ENCODE data around the gene CLRN2.
"Not testable (repeated sequence)": the region's sequence is repeated elsewhere in the genome, so short reads cannot be mapped to it uniquely, and the experiment has no call there.

Gene CLRN2

DNA sequence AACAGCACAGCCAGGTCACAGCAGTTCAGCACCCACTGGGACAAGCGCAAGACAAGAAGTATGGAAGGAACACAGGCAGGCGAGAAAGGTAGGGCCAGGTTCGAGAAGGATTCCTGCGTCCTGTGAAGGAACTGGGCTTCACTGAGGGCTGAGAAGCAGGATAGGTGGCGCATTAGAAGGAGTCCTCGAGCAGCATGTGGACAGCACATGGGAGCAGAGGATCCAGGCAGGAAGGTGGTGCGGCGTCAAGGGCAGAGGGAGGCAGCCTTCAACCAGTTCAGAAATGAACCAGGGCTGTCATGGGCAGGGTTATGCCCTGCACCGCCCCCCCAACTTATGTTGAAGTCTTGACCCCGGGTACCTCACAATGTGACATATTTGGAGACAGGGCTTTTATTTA is 31.3 kb downstream of the CLRN2 start:
- DNase-seq, result no peak

DNA sequence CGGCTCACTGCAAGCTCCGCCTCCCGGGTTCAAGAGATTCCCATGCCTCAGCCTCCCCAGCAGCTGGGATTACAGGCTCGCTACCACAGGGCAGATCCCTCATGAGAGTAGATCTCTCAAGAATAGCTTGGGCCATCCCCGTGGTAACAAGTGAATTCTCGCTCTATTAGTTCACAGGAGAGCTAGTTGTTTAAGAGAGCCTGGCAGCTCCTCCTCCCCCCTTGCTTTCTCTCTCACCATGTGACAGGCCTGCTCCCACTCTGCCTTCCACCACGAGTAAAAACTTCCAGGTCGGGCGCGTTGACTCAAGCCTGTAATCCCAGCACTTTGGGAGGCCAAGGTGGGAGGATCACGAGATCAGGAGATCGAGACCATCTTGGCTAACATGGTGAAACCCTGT is 31.7 kb downstream of the CLRN2 start:
- DNase-seq, result no peak

- no peak for DNase-seq
These were observed 35.6 kb downstream of the CLRN2 start for GRCh38 chr4:17550549-17550948.

DNA sequence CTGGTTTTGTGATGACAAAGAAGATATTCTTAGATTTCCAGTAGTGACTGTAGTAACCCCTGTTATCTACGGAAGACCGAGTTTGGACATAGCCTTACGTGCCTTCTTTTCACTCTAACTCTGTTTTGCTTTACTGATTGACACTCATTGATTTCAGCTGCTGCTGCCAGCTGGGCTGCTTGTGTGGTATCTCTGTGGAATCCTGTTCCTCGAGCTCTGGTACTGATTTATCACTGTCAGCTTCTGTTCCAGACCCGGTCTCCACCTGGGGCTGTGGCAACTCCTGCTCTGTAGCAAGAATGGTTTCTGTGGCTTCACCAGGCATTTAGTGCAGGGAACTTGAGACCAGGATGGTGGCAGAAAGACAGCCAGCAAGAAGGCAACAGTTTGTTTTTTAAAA is 37.5 kb downstream of the CLRN2 start:
- DNase-seq, result no peak

DNA sequence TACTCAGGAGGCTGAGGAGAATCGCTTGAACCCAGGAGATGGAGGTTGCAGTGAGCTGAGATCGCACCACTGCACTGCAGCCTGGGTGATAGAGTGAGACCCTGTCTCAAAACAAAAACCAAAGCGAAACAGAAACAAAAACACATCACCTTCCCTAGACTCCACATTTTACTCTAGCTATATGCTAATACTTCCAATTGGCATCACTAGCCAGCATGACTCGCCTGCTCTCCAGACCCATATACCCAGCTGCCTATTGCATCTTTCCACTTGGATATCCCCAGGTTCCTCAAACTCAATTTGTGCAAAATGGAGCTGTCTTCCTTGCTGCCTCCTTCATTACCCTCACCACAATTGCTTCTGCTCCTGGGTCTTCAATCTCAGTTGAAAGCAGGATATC is 39.6 kb downstream of the CLRN2 start:
- DNase-seq, result no peak

- no peak for DNase-seq
These were observed 41.5 kb downstream of the CLRN2 start for GRCh38 chr4:17556498-17556897.

GRCh38 chr4:17557880-17558279 is 42.9 kb downstream of the CLRN2 start:
- no peak for DNase-seq

DNA sequence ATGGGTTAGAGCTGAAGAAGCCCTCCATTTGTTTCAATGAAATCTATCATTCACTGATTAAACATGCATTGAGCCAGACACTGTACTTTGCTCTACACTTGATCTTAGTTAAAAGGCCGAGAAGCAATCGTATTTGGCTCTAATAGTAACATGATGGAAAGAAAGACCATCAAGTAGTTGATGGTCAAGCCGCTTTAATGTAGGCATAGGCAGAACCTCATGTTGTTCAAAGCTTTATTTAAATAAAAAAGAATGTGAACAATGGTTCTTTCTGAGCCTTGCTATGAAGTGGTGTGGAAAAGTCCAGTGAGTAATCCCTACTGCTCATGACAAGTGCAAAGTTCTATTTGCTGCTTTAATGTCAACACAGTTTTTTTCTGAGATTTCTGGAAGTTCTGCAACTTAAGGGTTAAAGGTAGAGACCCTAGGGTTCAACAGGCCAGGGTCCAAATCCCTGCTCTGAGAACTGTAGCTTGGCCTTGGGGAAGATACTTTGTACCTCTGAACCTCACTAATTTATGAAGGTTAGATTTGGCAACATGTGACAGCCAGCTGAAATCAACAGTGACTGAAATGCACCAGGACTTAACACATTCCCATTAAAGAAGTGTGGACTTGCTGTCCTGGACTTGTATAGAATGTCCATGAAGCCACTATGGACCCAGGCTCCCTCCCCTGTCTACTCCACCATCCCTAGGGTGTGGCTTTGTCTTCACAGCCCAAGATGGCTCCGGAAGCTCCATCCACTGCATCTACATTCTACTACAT is 44.2 kb downstream of the CLRN2 start:
- DNase-seq, result no peak

GRCh38 chr4:17559709-17560048 is 44.7 kb downstream of the CLRN2 start:
- DNase-seq, result no peak

DNA sequence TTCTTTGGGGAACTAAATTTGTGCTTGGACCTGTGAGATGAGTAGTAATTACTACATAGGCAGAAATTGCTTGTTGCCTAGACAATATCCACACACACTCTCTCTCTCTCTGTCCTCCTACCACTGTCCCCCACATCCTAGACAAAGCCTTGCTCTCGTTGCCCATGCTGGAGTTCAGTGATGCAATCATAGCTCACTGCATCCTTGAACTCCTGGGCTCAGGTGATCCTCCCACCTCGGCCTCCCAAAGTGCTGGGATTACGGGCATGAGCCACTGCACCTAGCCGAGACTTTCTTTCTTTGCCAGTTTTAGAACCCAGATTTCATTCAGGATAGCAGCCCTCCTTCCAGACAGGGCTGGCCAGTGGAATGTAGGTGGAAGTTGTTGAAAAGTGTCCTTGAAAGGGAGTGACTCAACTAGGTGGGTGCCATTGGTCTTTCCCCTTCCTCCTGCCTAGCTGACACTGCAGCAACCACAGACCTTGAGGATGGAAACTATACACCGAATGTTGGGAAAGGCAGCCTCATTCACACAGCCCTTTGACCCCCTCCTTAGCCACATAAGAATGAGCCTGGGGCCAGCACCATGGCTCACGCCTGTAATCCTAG is 45.2 kb downstream of the CLRN2 start:
- DNase-seq, result no peak

- DNase-seq, result no peak
These were observed 46.4 kb downstream of the CLRN2 start for GRCh38 chr4:17561195-17561909.

DNA sequence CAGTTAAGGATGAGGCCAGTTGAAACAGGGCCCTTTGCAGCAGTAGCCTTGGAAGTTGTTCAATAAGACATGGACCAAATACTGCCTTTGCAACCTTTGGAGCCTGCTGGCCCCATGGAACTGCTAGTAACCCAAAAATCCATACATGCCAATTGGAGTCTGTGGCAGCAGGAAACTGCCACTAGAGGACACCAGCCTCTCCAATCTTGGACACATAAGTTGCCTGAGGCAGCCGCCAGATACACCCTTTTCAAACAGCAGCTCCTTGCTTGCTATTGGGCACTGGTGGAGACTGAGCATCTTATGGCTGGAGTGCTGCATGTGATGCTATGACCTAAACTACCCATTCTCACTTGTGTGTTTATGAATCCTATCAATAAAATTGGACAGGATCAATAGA is 47.2 kb downstream of the CLRN2 start:
- DNase-seq, result no peak

DNA sequence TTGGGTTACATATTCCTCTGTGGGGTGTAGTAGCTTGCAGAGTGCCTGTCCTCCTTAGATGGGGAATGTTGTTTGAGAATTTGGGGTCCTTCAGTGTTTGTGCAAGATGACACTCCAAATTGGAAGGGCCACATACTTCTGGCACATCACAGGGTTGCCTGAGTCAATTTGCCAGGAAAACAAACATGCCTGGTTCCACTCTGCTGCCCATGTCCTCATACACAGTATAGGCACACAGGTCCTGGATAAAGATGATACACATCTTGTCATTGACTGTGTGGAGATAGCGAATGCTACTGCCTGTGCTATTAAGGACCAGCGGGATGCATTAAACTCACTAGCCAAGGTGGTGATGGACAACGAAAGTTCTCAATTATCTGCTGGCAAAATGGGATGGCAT is 50.9 kb downstream of the CLRN2 start:
- no peak for DNase-seq

GRCh38 chr4:17567271-17567670 is 52.3 kb downstream of the CLRN2 start:
- no peak for DNase-seq

DNA sequence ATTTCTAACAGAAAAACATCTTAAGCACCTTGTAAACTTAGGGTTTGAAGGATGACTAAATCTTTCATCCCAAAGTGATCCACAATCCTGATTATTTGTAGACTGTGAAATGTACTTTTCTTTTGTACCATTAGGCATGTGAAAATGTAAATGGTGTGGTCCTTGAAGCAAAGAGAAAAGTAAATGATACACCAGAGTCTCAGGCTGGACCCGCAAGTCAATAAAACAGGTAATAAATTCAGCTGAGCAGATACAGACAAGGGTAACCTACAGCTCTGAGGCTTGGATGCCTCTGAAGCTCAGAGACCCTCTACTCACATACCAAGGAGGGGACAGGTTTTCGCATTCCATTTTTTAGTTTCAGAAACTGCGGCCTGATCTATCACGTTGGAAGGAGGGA is 59.2 kb downstream of the CLRN2 start:
- no peak for DNase-seq

DNA sequence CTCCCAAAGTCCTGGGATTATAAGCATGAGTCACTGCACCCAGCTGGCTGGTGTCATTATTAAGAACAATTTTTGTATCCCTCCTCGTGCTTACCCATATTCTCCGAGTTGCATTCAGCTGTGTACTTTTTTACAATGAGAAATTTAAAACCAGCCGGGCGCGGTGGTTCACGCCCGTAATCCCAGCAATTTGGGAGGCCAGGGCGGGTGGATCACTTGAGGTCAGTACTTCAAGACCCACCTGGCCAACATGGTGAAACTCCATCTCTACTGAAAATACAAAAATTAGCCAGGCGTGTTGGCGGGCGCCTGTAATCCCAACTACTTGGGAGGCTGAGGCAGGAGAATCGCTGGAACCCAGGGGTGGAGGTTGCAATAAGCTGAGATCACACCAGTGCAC is 60.2 kb downstream of the CLRN2 start:
- not testable (repeated sequence) for DNase-seq
